GM12878 (cell line): ENCODE measurements around the gene HSD17B2. TPM values are rescaled to one million over a fixed set of nuclear protein-coding genes. Genes with fewer than 3 reads are reported as not detected.

ENCODE experiments used
- ATAC-seq: fragments of 200-7000 bp; cut with Tn5 transposase; 3 replicates; pipeline ENCODE4 v1.9.1; 2020; ENCODE audit warnings: mild to moderate bottlenecking, moderate library complexity
- BruUV-seq: library from RNA; stranded (reverse); fragments of 400-500 nt; replicated peaks from 2 replicates; lab custom pipeline; 2021; lab: Mats Ljungman, UMichigan
- CTCF ChIA-PET: fragments of 300-600 bp; sonication (Branson Sonifier 250); formaldehyde crosslinking; extraction: SDS; loops from one replicate; lab custom pipeline; 2021; ENCODE audit warnings: inconsistent platforms; lab: Yijun Ruan, JAX
- POLR2A ChIA-PET: fragments of 350-600 bp; formaldehyde crosslinking; extraction: SDS; loops from one replicate; lab custom pipeline; 2021; ENCODE audit warnings: inconsistent platforms; lab: Charles Lee
- RAD21 ChIA-PET: fragments of 300-600 bp; sonication (Branson Sonifier 250); formaldehyde crosslinking; loops from one replicate; lab custom pipeline; 2023; ENCODE audit warnings: antibody characterized with exemption; ENCODE audit not compliant: unreplicated experiment; lab: Charles Lee
- SMC1A ChIA-PET: fragments of 300-600 bp; sonication (Branson Sonifier 250); formaldehyde crosslinking; loops from one replicate; lab custom pipeline; 2023; ENCODE audit not compliant: unreplicated experiment, uncharacterized antibody; lab: Charles Lee
- DNase-seq: peaks from one replicate; pipeline ENCODE4 v3.0.0-alpha.2; 2011; ENCODE audit warnings: low read depth, low spot score
- FAIRE-seq: peaks from 3 replicates; lab custom pipeline; 2011; peaks lifted over from hg19 to GRCh38; lab: Jason Lieb, UNC
- H2AFZ ChIP-seq: 2 replicates; pipeline ENCODE4 v1.6.0; 2011; ENCODE audit warnings: low read depth, low read length, control low read depth; ENCODE audit not compliant: control insufficient read depth
- H3K27ac ChIP-seq: 2 replicates; pipeline ENCODE4 v1.5.1; 2011; ENCODE audit warnings: control low read depth; ENCODE audit not compliant: control insufficient read depth, insufficient read depth
- H3K27me3 ChIP-seq, 2 experiments: replicated peaks in 1 of 2; 2 replicates each; pipeline versions ENCODE4 v1.6.0 to v1.6.1; 2011; ENCODE audit warnings: low read length in 1 of 2; ENCODE audit not compliant: control insufficient read depth in 2 of 2, insufficient read depth in 2 of 2
- H3K36me3 ChIP-seq, 2 experiments: 2 replicates each; pipeline ENCODE4 v1.5.1; 2011; ENCODE audit warnings: low read length in 1 of 2; ENCODE audit not compliant: control insufficient read depth in 2 of 2, insufficient read depth in 2 of 2
- H3K4me1 ChIP-seq: 2 replicates; pipeline ENCODE4 v1.6.1; 2011; ENCODE audit warnings: mild to moderate bottlenecking, low read length, moderate library complexity, mixed read lengths; ENCODE audit not compliant: control insufficient read depth, insufficient read depth
- H3K4me2 ChIP-seq: 2 replicates; pipeline ENCODE4 v1.6.0; 2011; ENCODE audit warnings: control low read depth; ENCODE audit not compliant: control insufficient read depth, insufficient read depth
- H3K4me3 ChIP-seq: fragments of 200-600 bp; sonication (generic); 2 replicates; pipeline ENCODE4 v1.5.1; 2016
- H3K79me2 ChIP-seq: 2 replicates; pipeline ENCODE4 v1.6.0; 2011; ENCODE audit warnings: low read length; ENCODE audit not compliant: control insufficient read depth, insufficient read depth
- H3K9ac ChIP-seq: 2 replicates; pipeline ENCODE4 v1.8.0; 2011; ENCODE audit warnings: low read length, control low read depth, mixed read lengths; ENCODE audit not compliant: control insufficient read depth, insufficient read depth
- H3K9me3 ChIP-seq: replicated peaks from 3 replicates; pipeline ENCODE4 v1.5.1; 2011; ENCODE audit warnings: mild to moderate bottlenecking, low read length; ENCODE audit not compliant: control insufficient read depth, insufficient read depth
- H4K20me1 ChIP-seq: 2 replicates; pipeline ENCODE4 v1.6.0; 2011; ENCODE audit not compliant: control insufficient read depth, insufficient read depth
- ASH2L ChIP-seq: fragments of 300-600, 200-600 bp; sonication (generic); IDR thresholded peaks from 2 replicates; pipeline ENCODE4 v1.6.1; 2017; ENCODE audit warnings: low read depth, mild to moderate bottlenecking, borderline replicate concordance
- BCL11A ChIP-seq: IDR thresholded peaks from 2 replicates; pipeline ENCODE4 v1.6.1; 2011; ENCODE audit warnings: low read depth, low read length
- DPF2 ChIP-seq: fragments of 450-650 bp; IDR thresholded peaks from 2 replicates; pipeline ENCODE4 v1.6.1; 2017; ENCODE audit warnings: mild to moderate bottlenecking
- E2F8 ChIP-seq: fragments of 450-650 bp; IDR thresholded peaks from 2 replicates; pipeline ENCODE4 v1.6.1; 2018; ENCODE audit warnings: mild to moderate bottlenecking, low read depth, moderate library complexity; ENCODE audit not compliant: partially characterized antibody
- MTA2 ChIP-seq: fragments of 450-650 bp; IDR thresholded peaks from 2 replicates; pipeline ENCODE4 v1.6.1; 2016; ENCODE audit warnings: low read depth, mild to moderate bottlenecking, moderate library complexity
- NR2C1 ChIP-seq: fragments of 450-650 bp; IDR thresholded peaks from 2 replicates; pipeline ENCODE4 v1.6.1; 2017; ENCODE audit warnings: antibody characterized with exemption, mild to moderate bottlenecking, moderate library complexity
- RAD51 ChIP-seq: fragments of 450-650 bp; IDR thresholded peaks from 2 replicates; pipeline ENCODE4 v1.6.1; 2016; ENCODE audit warnings: moderate library complexity, mild to moderate bottlenecking, inconsistent platforms
- SIX5 ChIP-seq: IDR thresholded peaks from 2 replicates; pipeline ENCODE4 v1.6.1; 2011; ENCODE audit warnings: mild to moderate bottlenecking, low read depth, low read length, moderate library complexity; ENCODE audit not compliant: severe bottlenecking
- SP1 ChIP-seq: IDR thresholded peaks from one replicate; pipeline ENCODE4 v1.6.1; 2011; ENCODE audit warnings: low read depth, low read length
- SUPT20H ChIP-seq: IDR thresholded peaks from 2 replicates; pipeline ENCODE4 v1.6.1; 2011; ENCODE audit warnings: low read depth, mild to moderate bottlenecking, low read length, moderate library complexity, borderline replicate concordance; ENCODE audit not compliant: control insufficient read depth
- TARDBP ChIP-seq: IDR thresholded peaks from 2 replicates; pipeline ENCODE4 v1.6.1; 2016; ENCODE audit warnings: borderline replicate concordance
- ZBED1 ChIP-seq: IDR thresholded peaks from 2 replicates; pipeline ENCODE4 v1.6.1; 2016; ENCODE audit warnings: borderline replicate concordance
- ZBTB40 ChIP-seq: fragments of 450-650 bp; IDR thresholded peaks from 2 replicates; pipeline ENCODE4 v1.6.1; 2016; ENCODE audit warnings: mild to moderate bottlenecking, moderate library complexity, borderline replicate concordance
- ZNF274 ChIP-seq: IDR thresholded peaks from one replicate; pipeline ENCODE4 v1.8.0; 2011; ENCODE audit not compliant: insufficient read length, insufficient read depth
- ZSCAN29 ChIP-seq: fragments of 450-650 bp; IDR thresholded peaks from 2 replicates; pipeline ENCODE4 v1.6.1; 2017; ENCODE audit warnings: mild to moderate bottlenecking, moderate library complexity
- WGBS: methylation state at CpG from one replicate; pipeline ENCODE4 v1.1.6; 2016; ENCODE audit warnings: low lambda C conversion rate; ENCODE audit not compliant: insufficient replicate concordance, insufficient coverage; ENCODE audit errors: missing lambda C conversion rate; 5-methylcytosine and 5-hydroxymethylcytosine counted together
- in situ Hi-C: fragments of 300-500 bp; cut with MboI; formaldehyde crosslinking; loops from 9 replicates; pipeline ENCODE4 v1.14.3; 2018; ENCODE audit warnings: mixed read lengths
- intact Hi-C: fragments of 100-400 bp; cut with micrococcal nuclease; formaldehyde crosslinking; loops from one replicate; pipeline ENCODE4 v1.14.2; 2022; ENCODE audit not compliant: unreplicated experiment
- polyA plus RNA-seq, 11 experiments: library from polyadenylated mRNA; depleted of rRNA in 4 of 11; unstranded in 6 of 11; stranded (reverse) in 5 of 11; fragments of >200 nt; fragmentation: Nextera tagmentation in 4 of 11; fragmentation: Illumina TruSeq in 1 of 11; extraction: Ambion mirVana in 4 of 11; extraction: Trizol in 1 of 11; gene quantifications; 1 replicate in 1 of 11; 2 replicates in 10 of 11; pipeline versions ENCODE4 v1.2.1 to v1.2.3, GENCODE V29; 2011 to 2016; ENCODE audit warnings: inconsistent platforms in 2 of 11, missing spikeins in 2 of 11, low read depth in 1 of 11
- total RNA-seq, 4 experiments: library from RNA; depleted of rRNA in 3 of 4; stranded (reverse); fragments of >200 nt in 3 of 4; fragmentation: Illumina TruSeq in 1 of 4; extraction: Trizol in 1 of 4; gene quantifications; 2 replicates each; pipeline versions ENCODE4 v1.2.1 to v1.2.3, GENCODE V29; 2013 to 2021
- TF ChIP-seq, protein P1 (sequence below): IDR thresholded peaks from 2 replicates; pipeline ENCODE4 v1.6.1; 2012; ENCODE audit warnings: low read depth, low read length, improper control_type of control experiment
- TF ChIP-seq, protein P2 (sequence below): fragments of 450-650 bp; IDR thresholded peaks from 2 replicates; pipeline ENCODE4 v1.6.1; 2016; ENCODE audit warnings: mild to moderate bottlenecking

The HSD17B2 gene
- total and polyA plus RNA-seq, 10 of the 15 experiments (the other 5 are each of a cell fraction or from before 2014, with no cell fraction given) = not detected

GRCh38 chr16:82067804-82068325 lies 32.8 kb downstream of the HSD17B2 start:
- ATAC-seq (no peak), FAIRE-seq (no peak), DNase-seq (no peak)
- Histone ChIP-seq H3K4me2 (no peak overlapping the region), H3K4me3 (no peak overlapping the region), H3K79me2 (no peaks in the 10 kb centered on the region), H3K27me3 (no peaks in the 10 kb centered on the region), H2AFZ (no peak overlapping the region), H3K4me1 (no peaks in the 10 kb centered on the region), H4K20me1 (no peaks in the 10 kb centered on the region), H3K9ac (no peak overlapping the region), H3K27ac (no peak overlapping the region), H3K9me3 (no peaks in the 10 kb centered on the region), H3K36me3 (no peaks in the 10 kb centered on the region)
- BruUV-seq = no TSS peak
- ChIA-PET CTCF (no interaction called here), SMC1A (interaction anchor here (1.1 kb wide), 1 partner anchor 14 kb away, joined by 3 read pairs; no protein-coding TSS in a partner anchor), POLR2A (no interaction called here), RAD21 (no interaction called here)
- in situ Hi-C loops (no loop called here), intact Hi-C loops (no loop called here)
- 49% methylated on average over 10 of the region's 10 CpGs for WGBS
- TF ChIP-seq DPF2 (no peak), SP1 (no peak), ZBED1 (no peak), RAD51 (no peak), SIX5 (no peak), ZSCAN29 (no peak), TARDBP (no peak), SUPT20H (no peak), ASH2L (no peak), NR2C1 (no peak), ZBTB40 (no peak), ZNF274 (no peak), E2F8 (no peak), BCL11A (no peak), MTA2 (no peak)
- TF ChIP-seq, protein P1, sequence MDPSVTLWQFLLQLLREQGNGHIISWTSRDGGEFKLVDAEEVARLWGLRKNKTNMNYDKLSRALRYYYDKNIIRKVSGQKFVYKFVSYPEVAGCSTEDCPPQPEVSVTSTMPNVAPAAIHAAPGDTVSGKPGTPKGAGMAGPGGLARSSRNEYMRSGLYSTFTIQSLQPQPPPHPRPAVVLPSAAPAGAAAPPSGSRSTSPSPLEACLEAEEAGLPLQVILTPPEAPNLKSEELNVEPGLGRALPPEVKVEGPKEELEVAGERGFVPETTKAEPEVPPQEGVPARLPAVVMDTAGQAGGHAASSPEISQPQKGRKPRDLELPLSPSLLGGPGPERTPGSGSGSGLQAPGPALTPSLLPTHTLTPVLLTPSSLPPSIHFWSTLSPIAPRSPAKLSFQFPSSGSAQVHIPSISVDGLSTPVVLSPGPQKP = no peak
- TF ChIP-seq, protein P2, sequence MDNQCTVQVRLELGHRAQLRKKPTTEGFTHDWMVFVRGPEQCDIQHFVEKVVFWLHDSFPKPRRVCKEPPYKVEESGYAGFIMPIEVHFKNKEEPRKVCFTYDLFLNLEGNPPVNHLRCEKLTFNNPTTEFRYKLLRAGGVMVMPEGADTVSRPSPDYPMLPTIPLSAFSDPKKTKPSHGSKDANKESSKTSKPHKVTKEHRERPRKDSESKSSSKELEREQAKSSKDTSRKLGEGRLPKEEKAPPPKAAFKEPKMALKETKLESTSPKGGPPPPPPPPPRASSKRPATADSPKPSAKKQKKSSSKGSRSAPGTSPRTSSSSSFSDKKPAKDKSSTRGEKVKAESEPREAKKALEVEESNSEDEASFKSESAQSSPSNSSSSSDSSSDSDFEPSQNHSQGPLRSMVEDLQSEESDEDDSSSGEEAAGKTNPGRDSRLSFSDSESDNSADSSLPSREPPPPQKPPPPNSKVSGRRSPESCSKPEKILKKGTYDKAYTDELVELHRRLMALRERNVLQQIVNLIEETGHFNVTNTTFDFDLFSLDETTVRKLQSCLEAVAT = no peak
